ENCODE results near the gene ATP2B3.

DNA sequence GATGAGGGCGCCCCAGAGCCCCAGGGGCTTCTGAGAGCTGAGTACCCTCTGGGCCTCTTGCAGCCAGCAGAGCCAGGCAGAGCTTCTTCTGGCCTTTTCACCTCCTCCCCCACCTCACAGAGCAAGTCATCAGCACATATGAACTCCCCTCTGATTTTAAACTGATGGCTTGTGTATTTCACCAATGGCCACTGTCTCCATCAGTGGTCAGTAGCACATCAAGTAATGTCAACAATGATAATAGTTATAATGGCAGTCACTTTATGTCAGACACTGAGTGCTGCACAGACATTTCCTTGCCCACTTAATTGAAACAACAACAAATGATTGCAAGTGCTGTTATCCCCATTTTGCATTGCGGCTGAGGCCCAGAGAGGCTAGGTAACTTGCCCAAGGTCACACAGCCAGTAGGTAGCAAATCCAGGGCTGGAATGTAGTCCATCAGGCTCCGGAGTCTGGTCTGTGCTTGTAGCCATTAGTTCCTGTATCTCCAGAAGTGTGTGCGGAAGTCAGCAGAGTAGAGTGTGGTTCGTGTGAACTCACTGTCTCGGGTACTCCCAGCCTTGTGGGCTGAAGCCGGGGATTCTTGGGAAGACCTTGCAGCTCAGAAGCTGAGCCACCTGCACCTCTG is 3.0 kb downstream of the ATP2B3 start:
- TF ChIP-seq POLR2AphosphoS5 (IDR thresholded peaks at IDR 0.05; ENCODE audit: low read depth, low read length) = no peak
- TF ChIP-seq TAF1 (IDR thresholded peaks at IDR 0.05; ENCODE audit: borderline replicate concordance, insufficient read depth, low read length) = no peak
- TF ChIP-seq REST (IDR thresholded peaks at IDR 0.05; ENCODE audit: insufficient read depth in 1 of 2, low read depth in 2 of 2, low read length in 2 of 2) = no peak
- TF ChIP-seq FOXP2 (optimal IDR thresholded peaks at IDR 0.05; ENCODE audit: borderline replicate concordance, extremely low read depth, extremely low read length, insufficient read depth) = no peak
- no peak for TF ChIP-seq SIN3A (IDR thresholded peaks at IDR 0.05; ENCODE audit: borderline replicate concordance, insufficient read depth, low read length)

Data from PFSK-1 (cell line).